ENCODE results near the gene LRCOL1. TPM values are rescaled to one million over a fixed set of nuclear protein-coding genes. Genes with fewer than 3 reads are reported as not detected.

Gene LRCOL1
- total and polyA plus RNA-seq, 12 donors, result 0.17 to 0.28 TPM; not detected in 10

GRCh38 chr12:132585177-132585576 is 25.2 kb downstream of the LRCOL1 start:
- H3K4me3 ChIP-seq, result no peak overlapping the region
- H3K4me1 ChIP-seq, result no peaks in the 10 kb centered on the region
- peaks cover 0 to 3% (median 0%) of the 10 kb centered on the region in 11 donors for H3K9me3 ChIP-seq
- WGBS, 2 donors, result 77 to 83% methylated on average over 23 to 24 of the region's 24 CpGs
- ATAC-seq (no peak), DNase-seq (no peak)
- intact Hi-C loops (cut with DNase I), result no loop called here
- H3K36me3 ChIP-seq, result peaks cover 0 to 28% (median 0%) of the 10 kb centered on the region in 9 donors
- TF ChIP-seq CTCF (IDR thresholded peaks at IDR 0.05), result no peak
- no peaks in the 10 kb centered on the region for H3K27me3 ChIP-seq
- H3K27ac ChIP-seq, result no peak overlapping the region

- H3K9me3 ChIP-seq, result peaks cover 0 to 3% (median 0%) of the 10 kb centered on the region in 11 donors
- ATAC-seq, result no peak
These were observed 26.0 kb downstream of the LRCOL1 start for GRCh38 chr12:132584429-132584828.

GRCh38 chr12:132583736-132584135 is 26.6 kb downstream of the LRCOL1 start:
- Histone ChIP-seq H3K4me3 (no peak overlapping the region), H3K36me3 (peaks cover 0 to 35% (median 0%) of the 10 kb centered on the region in 9 donors), H3K27me3 (no peaks in the 10 kb centered on the region), H3K4me1 (no peaks in the 10 kb centered on the region), H3K27ac (no peak overlapping the region), H3K9me3 (no peaks in the 10 kb centered on the region)
- intact Hi-C loops (cut with DNase I), result no loop called here
- TF ChIP-seq CTCF (IDR thresholded peaks at IDR 0.05), result no peak
- DNase-seq (no peak), ATAC-seq (no peak)
- WGBS, 2 donors, result 65 to 74% methylated on average over 29 of the region's 29 CpGs

More at GRCh38 chr12:132584429-132584828, 26.0 kb downstream of the LRCOL1 start:
- Histone ChIP-seq H3K27ac (no peak overlapping the region), H3K4me3 (no peak overlapping the region), H3K4me1 (no peaks in the 10 kb centered on the region), H3K36me3 (peaks cover 0 to 34% (median 0%) of the 10 kb centered on the region in 9 donors), H3K27me3 (no peaks in the 10 kb centered on the region)
- intact Hi-C loops (cut with DNase I), result no loop called here
- WGBS, 2 donors, result 91% methylated on average over 14 of the region's 14 CpGs
- no peak for TF ChIP-seq CTCF (IDR thresholded peaks at IDR 0.05)
- DNase-seq, result no peak

- no peak for TF ChIP-seq CTCF (IDR thresholded peaks at IDR 0.05)
- no peak overlapping the region for H3K27ac ChIP-seq
- ATAC-seq, result no peak
- no peak for DNase-seq
- H3K36me3 ChIP-seq, result peaks cover 0 to 38% (median 0%) of the 10 kb centered on the region in 9 donors
- intact Hi-C loops (cut with DNase I), result no loop called here
- no peaks in the 10 kb centered on the region for H3K27me3 ChIP-seq
- no peak overlapping the region for H3K4me3 ChIP-seq
- H3K9me3 ChIP-seq, result no peaks in the 10 kb centered on the region
- 57 to 70% methylated on average over 10 to 50 of the region's 50 CpGs for WGBS, 2 donors
- no peaks in the 10 kb centered on the region for H3K4me1 ChIP-seq
These were observed 27.0 kb downstream of the LRCOL1 start for GRCh38 chr12:132583411-132583710.

Data from heart right ventricle (tissue), 16 donors.